HepG2 (cell line): ENCODE data around the gene SESN3.

Experiments used
- AHDC1 ChIP-seq: sonication (generic); formaldehyde crosslinking; IDR thresholded peaks from 2 replicates; pipeline ENCODE4 v1.5.1; 2020; ENCODE audit warnings: mild to moderate bottlenecking, missing genetic modification reagents, borderline replicate concordance
- DNMT1 ChIP-seq: sonication (generic); formaldehyde crosslinking; IDR thresholded peaks from 2 replicates; pipeline ENCODE4 v1.5.1; 2020; ENCODE audit warnings: mild to moderate bottlenecking, missing genetic modification reagents
- IRF2 ChIP-seq: IDR thresholded peaks from 2 replicates; pipeline ENCODE4 v1.6.1; 2018; ENCODE audit warnings: missing genetic modification reagents, missing compliant biosample characterization
- JUN ChIP-seq: sonication (generic); formaldehyde crosslinking; IDR thresholded peaks from 2 replicates; pipeline ENCODE4 v1.4.0; 2020; ENCODE audit warnings: mild to moderate bottlenecking, missing genetic modification reagents
- KAT2B ChIP-seq: fragments of 150-350 bp; IDR thresholded peaks from 2 replicates; pipeline ENCODE4 v1.6.1; 2014; ENCODE audit warnings: low read depth, low read length, borderline replicate concordance
- RAD51 ChIP-seq: fragments of 450-650 bp; IDR thresholded peaks from 2 replicates; pipeline ENCODE4 v1.6.1; 2016; ENCODE audit warnings: borderline replicate concordance
- ZFP62 ChIP-seq: sonication (generic); formaldehyde crosslinking; IDR thresholded peaks from 2 replicates; pipeline ENCODE4 v1.4.0; 2020; ENCODE audit warnings: missing genetic modification reagents
- ZNF232 ChIP-seq: sonication (generic); formaldehyde crosslinking; IDR thresholded peaks from 2 replicates; pipeline ENCODE4 v1.4.0; 2020; ENCODE audit warnings: missing genetic modification reagents, borderline replicate concordance

GRCh38 chr11:95229199-95229992, 1.6 kb downstream of the SESN3 start:
- no peak for TF ChIP-seq ZFP62
- TF ChIP-seq AHDC1 (CRISPR knock-in tag) = no peak
- no peak for TF ChIP-seq KAT2B
- TF ChIP-seq RAD51 = no peak
- no peak for TF ChIP-seq IRF2 (CRISPR knock-in tag)
- no peak for TF ChIP-seq JUN
- no peak for TF ChIP-seq ZNF232 (CRISPR knock-in tag)
- no peak for TF ChIP-seq DNMT1
